Measurements from ENCODE around the gene SLC9A4.

Gene SLC9A4

GRCh38 chr2:102453501-102453900 is 19.5 kb upstream of the SLC9A4 start:
- DNase-seq (ENCODE audit: low read depth in 2 of 2, low spot score in 1 of 2), result no peak

DNA sequence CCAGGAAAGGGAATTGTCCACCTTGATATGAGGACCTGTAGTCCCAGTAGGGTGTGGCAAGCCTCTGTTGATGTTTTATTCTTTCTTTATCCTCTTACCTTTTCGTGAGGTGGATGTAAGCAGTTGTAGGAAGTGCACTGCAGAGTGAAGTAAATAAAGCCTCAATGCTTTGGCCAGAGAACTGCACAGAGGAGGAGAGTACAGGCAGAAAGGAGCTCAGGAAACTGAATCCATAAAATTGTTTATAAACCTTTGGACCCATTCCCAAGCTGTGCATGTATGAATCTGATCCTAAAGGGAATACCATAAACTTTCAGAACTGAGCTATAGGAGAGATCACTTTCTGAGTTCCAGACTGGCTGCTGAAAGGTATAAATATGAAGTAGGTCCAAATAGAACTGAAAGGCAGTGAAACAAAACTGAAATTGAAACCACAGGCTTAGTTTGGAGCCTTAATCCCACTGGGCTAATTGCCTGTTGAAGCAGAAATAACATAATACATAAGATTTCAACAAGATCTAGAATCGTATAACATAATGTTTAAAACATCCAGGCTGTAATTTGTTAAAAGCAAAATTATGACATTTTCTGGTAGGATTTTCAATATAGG is 17.9 kb upstream of the SLC9A4 start:
- no peak for DNase-seq (ENCODE audit: low read depth in 2 of 2, low spot score in 1 of 2)

- DNase-seq (ENCODE audit: low read depth in 2 of 2, low spot score in 1 of 2), result no peak
These were observed 12.6 kb upstream of the SLC9A4 start for GRCh38 chr2:102460467-102460866.

DNA sequence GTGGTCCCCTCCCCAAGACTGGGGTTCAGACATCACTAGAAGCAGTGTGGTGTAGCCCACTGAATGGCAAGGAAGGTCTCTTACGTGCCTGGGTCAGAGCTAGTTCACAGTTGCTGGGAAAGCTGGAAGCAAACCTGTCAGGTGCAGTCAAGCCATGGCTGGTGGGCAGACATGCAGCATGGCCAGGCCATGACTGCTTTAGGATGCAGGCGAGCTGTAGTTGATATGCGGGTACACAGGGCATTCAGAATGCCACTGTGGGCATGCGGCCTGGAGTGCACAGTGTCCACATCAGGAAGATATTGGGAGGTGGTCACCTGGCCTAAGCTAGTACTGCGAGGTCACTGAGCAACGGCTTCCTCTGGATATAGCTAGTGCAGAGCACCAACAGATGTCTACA is 11.8 kb upstream of the SLC9A4 start:
- no peak for DNase-seq (ENCODE audit: low read depth in 2 of 2, low spot score in 1 of 2)

GRCh38 chr2:102463160-102463559 is 9.9 kb upstream of the SLC9A4 start:
- DNase-seq (ENCODE audit: low read depth in 2 of 2, low spot score in 1 of 2), result no peak

DNA sequence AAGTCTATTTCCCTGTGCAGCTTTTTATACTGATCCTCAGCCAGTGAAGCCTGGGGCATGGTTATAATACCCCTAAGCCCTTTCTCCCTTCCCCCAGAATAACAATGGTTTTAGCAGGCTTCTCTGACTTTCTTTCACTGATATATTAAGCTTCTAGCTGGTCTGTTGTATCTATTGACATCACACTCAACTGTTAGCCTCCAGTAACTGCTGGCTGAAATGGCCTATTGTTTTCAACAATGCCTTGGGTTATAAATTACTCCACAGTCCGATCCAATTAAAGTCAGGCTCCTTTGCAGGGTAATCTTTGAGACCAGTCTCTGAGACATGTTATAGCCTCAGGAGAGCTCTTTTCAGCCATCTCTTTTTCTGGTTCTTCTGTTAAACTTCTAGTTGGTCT is 2.9 kb upstream of the SLC9A4 start:
- no peak for DNase-seq (ENCODE audit: low read depth in 2 of 2, low spot score in 1 of 2)

GRCh38 chr2:102473631-102474030 is 605 bp downstream of the SLC9A4 start:
- no peak for DNase-seq (ENCODE audit: low read depth in 2 of 2, low spot score in 1 of 2)

DNA sequence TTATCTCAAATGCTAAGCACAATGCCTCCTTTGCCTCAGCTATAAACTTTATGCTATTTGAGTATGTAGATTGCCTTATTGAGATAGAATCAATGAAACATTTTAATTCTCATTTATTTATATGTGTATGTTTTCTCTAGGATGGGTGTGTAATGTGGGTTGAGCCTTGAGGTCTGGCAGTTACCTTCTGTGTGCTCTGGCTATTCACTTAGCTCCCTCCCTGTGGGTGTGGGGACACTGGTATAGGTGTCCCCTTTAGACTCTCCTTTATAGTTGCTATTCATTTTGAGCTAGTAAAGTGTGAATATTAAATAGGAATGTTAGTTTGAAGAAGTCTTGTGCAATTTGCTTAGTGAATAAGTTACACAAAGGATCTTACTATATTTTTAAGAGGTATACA is 1.8 kb downstream of the SLC9A4 start:
- no peak for DNase-seq (ENCODE audit: low read depth in 2 of 2, low spot score in 1 of 2)

- no peak for DNase-seq (ENCODE audit: low read depth in 2 of 2, low spot score in 1 of 2)
These were observed 5.9 kb downstream of the SLC9A4 start for GRCh38 chr2:102478686-102479470.

GRCh38 chr2:102480285-102481195 is 7.5 kb downstream of the SLC9A4 start:
- DNase-seq (ENCODE audit: low read depth in 2 of 2, low spot score in 1 of 2), result no peak

- DNase-seq (ENCODE audit: low read depth in 2 of 2, low spot score in 1 of 2), result no peak
These were observed 8.9 kb downstream of the SLC9A4 start for GRCh38 chr2:102481931-102482330.

DNA sequence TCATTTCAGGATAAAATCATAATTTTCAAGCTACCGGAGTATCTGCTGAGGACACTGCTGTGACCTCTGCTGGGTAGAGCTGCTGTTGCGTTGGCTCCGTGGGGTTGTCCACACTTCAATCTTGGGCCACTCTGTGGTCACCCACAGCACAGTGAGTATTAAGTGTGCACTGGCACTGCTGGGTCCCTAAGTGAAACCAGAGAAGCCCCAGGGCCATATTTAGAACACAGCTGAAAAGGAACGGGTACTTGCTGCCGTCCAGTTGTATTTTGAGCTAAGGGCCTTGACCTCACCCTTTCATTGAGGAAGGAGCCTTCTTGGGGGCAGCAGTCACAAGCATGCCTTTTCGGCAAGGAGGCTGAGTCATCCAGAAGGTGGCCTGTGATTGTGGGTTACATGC is 10.1 kb downstream of the SLC9A4 start:
- no peak for DNase-seq (ENCODE audit: low read depth in 2 of 2, low spot score in 1 of 2)

DNA sequence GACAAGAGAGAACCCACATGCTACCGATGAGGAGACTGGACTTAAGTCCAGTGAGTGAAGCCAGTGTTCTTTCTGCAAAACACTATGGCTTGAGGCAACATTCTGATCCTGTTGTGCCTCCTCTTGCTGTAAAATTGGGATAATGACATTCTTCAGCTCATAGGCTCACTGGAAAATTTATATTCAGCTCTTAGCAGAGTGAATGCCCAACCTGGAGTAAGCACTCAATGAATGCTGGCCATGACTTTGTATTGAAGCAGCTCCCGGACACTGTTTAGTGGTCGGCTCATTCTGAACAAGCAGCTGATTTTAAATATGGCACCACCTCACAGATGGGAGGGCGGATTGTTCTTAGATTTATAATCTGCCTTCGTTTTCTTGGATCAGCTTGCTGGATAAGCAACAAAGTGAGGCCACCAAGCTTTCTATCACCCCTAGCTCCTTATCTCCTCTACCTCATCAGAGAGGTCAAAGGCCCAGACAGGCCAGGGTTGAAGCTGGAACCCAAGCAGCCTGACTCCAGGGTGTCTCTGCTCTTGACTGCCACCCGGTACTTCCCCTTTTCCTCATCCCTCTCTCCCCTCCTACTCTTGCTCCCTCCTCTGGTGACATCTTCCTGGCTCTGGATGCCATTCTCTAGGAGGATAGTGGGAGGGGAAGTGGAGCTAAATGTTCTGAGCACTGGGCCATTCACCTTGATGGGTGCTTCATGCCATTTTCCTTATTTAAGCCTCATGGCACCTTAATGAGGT is 11.5 kb downstream of the SLC9A4 start:
- no peak for DNase-seq (ENCODE audit: low read depth in 2 of 2, low spot score in 1 of 2)

DNA sequence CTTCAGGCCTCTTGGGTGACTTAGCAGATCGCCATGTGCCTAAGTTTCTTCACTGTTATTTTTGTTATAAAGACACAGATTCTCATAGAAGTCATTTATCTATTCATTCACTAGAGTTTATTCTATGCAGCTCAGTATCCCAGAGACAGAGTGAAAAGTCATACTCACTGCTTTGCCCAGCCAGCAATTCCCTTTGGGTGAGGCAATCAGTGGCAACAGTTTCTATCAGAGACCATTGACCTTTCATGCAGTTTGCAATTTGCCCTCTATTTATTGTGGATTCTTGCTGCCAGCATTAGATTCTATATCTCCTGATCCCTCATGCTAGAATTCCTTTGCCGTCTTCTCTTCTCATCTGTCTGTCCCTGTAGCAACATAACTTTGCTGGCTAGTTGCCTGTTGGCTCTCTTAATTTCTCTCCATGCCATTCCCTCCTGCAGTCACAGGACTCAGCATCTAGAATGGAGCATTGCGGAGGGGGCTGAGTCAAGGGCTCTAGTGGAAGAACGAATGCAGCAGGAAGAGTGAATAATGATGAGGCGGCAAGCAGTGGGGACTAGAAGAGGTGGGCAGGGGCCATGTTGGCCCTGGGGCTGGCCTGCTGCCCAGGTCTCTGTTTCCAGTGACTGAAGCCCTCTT is 12.2 kb downstream of the SLC9A4 start:
- DNase-seq (ENCODE audit: low read depth in 2 of 2, low spot score in 1 of 2), result no peak

DNA sequence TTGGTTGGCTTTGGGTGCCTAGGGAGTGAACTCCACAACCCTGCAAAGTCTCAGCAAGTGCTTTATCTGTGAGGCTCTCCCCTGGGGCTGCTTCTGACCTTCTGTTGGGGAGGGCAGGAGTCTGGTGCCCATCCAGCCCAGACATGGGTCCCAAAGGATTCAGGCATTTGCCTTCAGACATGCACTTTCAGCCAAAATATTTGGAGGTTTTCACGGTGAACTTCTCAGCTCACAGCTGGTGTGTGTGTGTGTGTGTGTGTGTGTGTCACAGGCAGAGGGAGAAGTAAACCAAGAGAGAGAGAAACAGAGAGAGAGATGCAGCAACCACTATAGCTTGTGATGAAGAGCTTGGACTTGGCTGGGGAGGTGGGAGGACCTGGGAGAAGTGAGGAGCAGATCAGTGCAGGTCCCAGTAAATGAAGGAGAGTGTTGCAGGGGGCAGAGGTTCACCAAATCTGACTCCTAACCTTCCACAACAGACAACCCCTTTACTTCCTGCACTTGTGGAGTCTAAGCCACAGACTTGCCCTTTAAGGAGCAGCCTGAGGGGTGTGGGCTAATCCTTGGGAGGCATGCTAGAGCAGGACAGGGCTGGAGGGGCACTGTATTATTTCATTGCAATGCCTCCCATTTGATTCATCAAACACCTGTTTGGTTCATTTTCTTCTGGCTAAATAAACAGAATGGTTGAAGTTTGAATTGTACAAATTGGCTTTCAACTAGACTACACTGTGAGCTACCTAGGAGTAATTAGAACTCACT is 14.1 kb downstream of the SLC9A4 start:
- DNase-seq (ENCODE audit: low read depth in 2 of 2, low spot score in 1 of 2), result no peak

DNA sequence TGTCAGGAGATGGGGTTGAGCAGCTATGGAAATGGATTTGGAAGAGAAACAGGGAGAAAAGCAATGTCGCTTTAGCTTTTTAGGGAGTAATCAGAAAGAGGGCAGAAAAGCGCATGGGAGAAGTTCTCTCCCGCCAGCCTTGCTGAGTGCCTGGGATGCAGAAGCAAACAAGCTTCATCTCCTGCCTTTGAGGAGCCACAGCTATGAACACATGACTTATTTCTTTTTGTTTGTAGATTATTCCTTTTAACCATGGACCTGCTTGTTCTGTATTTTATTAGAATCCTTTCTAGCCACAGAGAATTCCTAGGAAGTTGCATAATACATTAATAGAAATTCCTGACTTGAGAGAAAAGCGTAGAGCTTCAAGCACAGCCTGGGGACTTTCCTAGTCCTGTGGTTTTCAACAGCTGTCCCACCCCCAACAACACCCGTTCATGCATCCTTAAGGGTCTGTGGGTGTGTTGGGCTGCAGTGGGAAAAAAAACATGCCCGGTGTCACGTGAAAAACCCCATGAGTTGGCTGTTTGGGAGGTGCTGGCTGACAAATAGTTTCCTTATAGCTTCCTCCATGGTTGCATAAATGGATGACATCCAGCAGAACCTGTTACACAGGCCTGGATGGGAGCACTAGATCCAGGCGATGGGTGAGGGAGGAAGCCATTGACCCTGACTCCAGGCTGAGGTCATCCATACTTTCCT is 14.9 kb downstream of the SLC9A4 start:
- no peak for DNase-seq (ENCODE audit: low read depth in 2 of 2, low spot score in 1 of 2)

DNA sequence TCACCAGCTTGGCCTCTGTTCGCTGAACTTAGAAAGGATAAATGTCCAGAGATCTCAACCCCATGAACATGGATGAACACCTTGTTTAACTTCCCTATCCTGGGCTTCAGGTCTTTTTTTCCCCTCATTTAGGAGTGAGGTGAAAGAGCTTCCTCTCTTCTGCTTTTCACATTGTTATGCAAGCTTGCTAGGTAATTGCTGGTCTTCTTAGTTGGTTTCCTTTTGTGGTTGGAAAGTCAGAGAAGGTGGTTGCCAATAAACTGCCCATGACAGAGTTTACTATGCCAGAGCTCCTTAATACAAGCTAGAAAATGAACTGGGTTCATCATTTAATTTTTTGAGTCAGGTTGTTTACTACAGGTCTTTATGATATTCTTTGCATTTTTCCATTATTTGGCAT is 16.6 kb downstream of the SLC9A4 start:
- no peak for DNase-seq (ENCODE audit: low read depth in 2 of 2, low spot score in 1 of 2)

DNA sequence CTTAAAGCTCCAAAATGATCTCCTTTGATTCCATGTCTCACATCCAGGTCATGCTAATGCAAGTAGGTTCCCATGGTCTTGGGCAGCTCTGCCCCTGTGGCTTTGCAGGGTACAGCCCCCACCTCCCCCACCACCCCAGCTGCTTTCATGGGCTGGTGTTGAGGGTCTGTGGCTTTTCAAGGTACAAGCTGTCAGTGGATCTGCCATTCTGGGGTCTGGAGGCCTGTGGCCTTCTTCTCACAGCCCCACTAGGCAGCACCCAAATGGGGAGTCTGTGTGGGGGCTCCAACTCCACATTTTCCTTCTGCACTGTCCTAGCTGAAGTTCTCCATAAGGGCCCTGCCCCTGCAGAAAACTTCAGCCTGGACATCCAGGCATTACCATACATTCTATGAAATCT is 19.0 kb downstream of the SLC9A4 start:
- no peak for DNase-seq (ENCODE audit: low read depth in 2 of 2, low spot score in 1 of 2)

DNA sequence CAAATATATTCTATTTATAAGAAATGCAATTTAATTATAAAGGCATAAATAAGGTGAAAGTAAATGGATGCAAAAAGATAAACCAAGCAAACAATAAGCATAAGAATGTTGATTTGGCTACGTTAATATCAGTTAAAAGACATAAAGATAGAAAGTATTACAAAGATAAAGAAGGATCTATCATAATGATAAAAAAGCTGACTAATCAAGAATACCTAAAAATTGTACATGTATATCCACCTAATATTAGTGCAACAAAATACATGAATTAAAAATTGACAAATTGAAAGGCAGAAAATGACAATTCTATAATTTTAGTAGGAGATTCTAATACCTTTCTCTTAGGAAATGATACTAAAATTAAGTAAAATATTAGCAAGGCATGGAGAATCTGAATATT is 21.5 kb downstream of the SLC9A4 start:
- no peak for DNase-seq (ENCODE audit: low read depth in 2 of 2, low spot score in 1 of 2)

Data from stimulated activated CD8-positive, alpha-beta memory T cell treated with anti-CD3 and anti-CD28 coated beads, Interleukin-4, amount 100 ng/mL, for 1 hour (primary cell).